ENCODE results near the gene POLR1A.

Gene POLR1A

DNA sequence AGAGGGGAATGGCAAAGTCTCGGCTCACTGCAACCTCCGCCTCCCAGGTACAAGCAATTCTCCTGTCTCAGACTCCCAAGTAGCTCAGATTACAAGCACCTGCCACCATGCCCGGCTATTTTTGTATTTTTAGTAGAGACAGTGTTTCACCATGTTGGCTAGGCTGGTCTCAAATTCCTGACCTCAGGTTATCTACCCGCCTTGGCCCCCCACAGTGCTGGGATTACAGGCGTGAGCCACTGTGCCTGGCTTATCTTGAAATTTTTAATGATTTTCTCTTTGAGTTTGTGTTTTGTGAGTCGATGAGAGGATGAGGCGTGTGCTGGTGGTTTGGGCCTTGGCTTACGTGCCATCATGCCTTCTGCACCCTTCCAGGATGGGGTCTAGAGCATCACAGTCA lies 115.6 kb downstream of the POLR1A start (continued):
- TF ChIP-seq ZNF140 (tag by site-specific recombination; IDR thresholded peaks at IDR 0.05) (no peak), ZNF560 (tag by site-specific recombination; IDR thresholded peaks at IDR 0.05; ENCODE audit: borderline replicate concordance) (no peak), OSR2 (tag by site-specific recombination; IDR thresholded peaks at IDR 0.05) (peak; percentile 25; the same call in 1 of the 2 replicates), SP7 (tag by site-specific recombination; IDR thresholded peaks at IDR 0.05) (peak; percentile 74; the same call in 1 of the 2 replicates)

DNA sequence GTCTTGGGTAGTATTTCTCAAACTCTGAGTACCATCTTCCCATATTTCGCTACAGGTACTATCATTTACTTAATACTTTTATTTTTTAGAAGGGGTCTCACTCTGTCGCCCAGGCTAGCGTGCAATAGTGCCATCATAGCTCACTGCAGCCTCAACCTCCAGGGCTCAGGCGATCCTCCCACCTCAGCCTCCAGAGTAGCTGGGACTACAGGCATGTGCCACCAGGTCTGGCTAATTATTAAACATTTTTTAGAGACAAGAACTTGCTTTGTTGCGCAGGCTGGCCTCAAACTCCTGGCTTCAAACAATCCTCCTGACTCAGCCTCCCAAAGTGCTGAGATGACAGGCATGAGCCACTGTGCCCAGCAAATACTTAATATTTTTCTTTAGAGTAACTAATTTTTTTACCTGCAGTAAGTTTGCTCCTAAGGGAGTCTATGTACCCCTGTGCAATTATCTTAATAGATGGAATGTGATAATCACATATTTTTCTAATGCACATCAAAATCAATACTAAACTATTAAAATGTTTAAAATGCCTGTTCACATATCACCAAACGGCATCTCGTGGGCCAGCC lies 116.3 kb downstream of the POLR1A start:
- TF ChIP-seq ZNF335 (tag by site-specific recombination; conservative IDR thresholded peaks at IDR 0.05) (0 out of 2 replicates have a peak, but pooled peaks have one; percentile 22), ZNF768 (tag by site-specific recombination; IDR thresholded peaks at IDR 0.05) (no peak)
- H3K36me3 ChIP-seq (ENCODE audit: control insufficient read depth in 2 of 2, insufficient read depth in 1 of 2, low read length in 2 of 2), result no peaks in the 10 kb centered on the region
- no peak overlapping the region for H3K4me3 ChIP-seq (ENCODE audit: low read depth, low read length)
- no peaks in the 10 kb centered on the region for H3K9me3 ChIP-seq (ENCODE audit: control insufficient read depth, insufficient read depth, low read depth, low read length)
- ChIA-PET CTCF (interaction anchor here (0.7 to 1.7 kb wide), 4 partner anchors 9 to 162 kb away, joined by 3 to 7 read pairs (median 4); no protein-coding TSS in a partner anchor), POLR2A (interaction anchor here (0.8 to 1.6 kb wide), 2 partner anchors 9 to 29 kb away, joined by 3 to 7 read pairs; no protein-coding TSS in a partner anchor)
- no peaks in the 10 kb centered on the region for H3K4me1 ChIP-seq (ENCODE audit: control insufficient read depth, insufficient read depth, low read length)
- H3K27ac ChIP-seq (ENCODE audit: extremely low read depth, low read depth, low read length), result no peak overlapping the region

DNA sequence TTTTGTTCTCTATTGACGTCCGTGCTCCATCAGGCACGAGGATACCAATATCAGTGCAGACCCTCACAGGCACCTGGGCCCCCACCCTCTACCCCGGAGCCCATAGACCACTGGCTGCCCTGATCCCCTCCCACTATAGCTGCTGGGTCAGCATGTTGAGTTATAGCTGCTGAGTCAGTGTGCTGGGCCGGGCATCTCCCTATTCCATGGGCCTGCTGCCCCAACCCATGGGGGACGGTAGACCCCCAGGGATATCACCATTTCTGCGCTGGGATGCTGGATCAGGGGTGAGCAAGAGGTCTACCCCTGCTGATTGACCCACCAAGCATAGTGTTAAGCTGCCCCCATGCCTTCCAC lies 116.8 kb downstream of the POLR1A start:
- Histone ChIP-seq H3K4me3 (ENCODE audit: low read depth, low read length) (no peak overlapping the region), H3K9me3 (ENCODE audit: control insufficient read depth, insufficient read depth, low read depth, low read length) (no peaks in the 10 kb centered on the region), H3K27ac (ENCODE audit: extremely low read depth, low read depth, low read length) (no peak overlapping the region), H3K36me3 (ENCODE audit: control insufficient read depth in 2 of 2, insufficient read depth in 1 of 2, low read length in 2 of 2) (no peaks in the 10 kb centered on the region), H3K4me1 (ENCODE audit: control insufficient read depth, insufficient read depth, low read length) (no peaks in the 10 kb centered on the region)
- no peak for TF ChIP-seq ZNF16 (tag by site-specific recombination; IDR thresholded peaks at IDR 0.05; ENCODE audit: low read depth)
- TF ChIP-seq, protein P1, sequence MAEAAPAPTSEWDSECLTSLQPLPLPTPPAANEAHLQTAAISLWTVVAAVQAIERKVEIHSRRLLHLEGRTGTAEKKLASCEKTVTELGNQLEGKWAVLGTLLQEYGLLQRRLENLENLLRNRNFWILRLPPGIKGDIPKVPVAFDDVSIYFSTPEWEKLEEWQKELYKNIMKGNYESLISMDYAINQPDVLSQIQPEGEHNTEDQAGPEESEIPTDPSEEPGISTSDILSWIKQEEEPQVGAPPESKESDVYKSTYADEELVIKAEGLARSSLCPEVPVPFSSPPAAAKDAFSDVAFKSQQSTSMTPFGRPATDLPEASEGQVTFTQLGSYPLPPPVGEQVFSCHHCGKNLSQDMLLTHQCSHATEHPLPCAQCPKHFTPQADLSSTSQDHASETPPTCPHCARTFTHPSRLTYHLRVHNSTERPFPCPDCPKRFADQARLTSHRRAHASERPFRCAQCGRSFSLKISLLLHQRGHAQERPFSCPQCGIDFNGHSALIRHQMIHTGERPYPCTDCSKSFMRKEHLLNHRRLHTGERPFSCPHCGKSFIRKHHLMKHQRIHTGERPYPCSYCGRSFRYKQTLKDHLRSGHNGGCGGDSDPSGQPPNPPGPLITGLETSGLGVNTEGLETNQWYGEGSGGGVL (tag by site-specific recombination; IDR thresholded peaks at IDR 0.05), result no peak
- TF ChIP-seq ZNF701 (tag by site-specific recombination; IDR thresholded peaks at IDR 0.05), result no peak
- TF ChIP-seq, protein P2, sequence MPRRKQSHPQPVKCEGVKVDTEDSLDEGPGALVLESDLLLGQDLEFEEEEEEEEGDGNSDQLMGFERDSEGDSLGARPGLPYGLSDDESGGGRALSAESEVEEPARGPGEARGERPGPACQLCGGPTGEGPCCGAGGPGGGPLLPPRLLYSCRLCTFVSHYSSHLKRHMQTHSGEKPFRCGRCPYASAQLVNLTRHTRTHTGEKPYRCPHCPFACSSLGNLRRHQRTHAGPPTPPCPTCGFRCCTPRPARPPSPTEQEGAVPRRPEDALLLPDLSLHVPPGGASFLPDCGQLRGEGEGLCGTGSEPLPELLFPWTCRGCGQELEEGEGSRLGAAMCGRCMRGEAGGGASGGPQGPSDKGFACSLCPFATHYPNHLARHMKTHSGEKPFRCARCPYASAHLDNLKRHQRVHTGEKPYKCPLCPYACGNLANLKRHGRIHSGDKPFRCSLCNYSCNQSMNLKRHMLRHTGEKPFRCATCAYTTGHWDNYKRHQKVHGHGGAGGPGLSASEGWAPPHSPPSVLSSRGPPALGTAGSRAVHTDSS (tag by site-specific recombination; IDR thresholded peaks at IDR 0.05), result no peak
- TF ChIP-seq ZNF433 (tag by site-specific recombination; IDR thresholded peaks at IDR 0.05; ENCODE audit: low read depth), result no peak
- TF ChIP-seq ZNF416 (tag by site-specific recombination; IDR thresholded peaks at IDR 0.05), result no peak
- no peak for TF ChIP-seq ZNF585B (tag by site-specific recombination; IDR thresholded peaks at IDR 0.05)
- TF ChIP-seq, protein P3, sequence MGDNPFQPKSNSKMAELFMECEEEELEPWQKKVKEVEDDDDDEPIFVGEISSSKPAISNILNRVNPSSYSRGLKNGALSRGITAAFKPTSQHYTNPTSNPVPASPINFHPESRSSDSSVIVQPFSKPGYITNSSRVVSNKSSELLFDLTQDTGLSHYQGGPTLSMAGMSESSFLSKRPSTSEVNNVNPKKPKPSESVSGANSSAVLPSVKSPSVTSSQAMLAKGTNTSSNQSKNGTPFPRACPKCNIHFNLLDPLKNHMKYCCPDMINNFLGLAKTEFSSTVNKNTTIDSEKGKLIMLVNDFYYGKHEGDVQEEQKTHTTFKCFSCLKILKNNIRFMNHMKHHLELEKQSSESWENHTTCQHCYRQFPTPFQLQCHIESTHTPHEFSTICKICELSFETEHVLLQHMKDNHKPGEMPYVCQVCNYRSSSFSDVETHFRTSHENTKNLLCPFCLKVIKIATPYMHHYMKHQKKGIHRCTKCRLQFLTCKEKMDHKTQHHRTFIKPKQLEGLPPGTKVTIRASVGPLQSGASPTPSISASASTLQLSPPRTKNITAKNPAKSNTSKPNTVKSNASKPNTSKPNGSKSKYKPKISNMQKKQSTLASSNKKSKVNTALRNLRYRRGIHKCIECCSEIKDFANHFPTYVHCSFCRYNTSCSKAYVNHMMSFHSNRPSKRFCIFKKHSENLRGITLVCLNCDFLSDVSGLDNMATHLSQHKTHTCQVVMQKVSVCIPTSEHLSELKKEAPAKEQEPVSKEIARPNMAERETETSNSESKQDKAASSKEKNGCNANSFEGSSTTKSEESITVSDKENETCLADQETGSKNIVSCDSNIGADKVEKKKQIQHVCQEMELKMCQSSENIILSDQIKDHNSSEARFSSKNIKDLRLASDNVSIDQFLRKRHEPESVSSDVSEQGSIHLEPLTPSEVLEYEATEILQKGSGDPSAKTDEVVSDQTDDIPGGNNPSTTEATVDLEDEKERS (tag by site-specific recombination; IDR thresholded peaks at IDR 0.05), result no peak
- TF ChIP-seq ZNF843 (tag by site-specific recombination; IDR thresholded peaks at IDR 0.05), result no peak
- no peak for TF ChIP-seq ZNF174 (tag by site-specific recombination; IDR thresholded peaks at IDR 0.05)
- POLR2A ChIA-PET, result interaction anchor here (0.8 kb wide), 1 partner anchor 29 kb away, joined by 3 read pairs; no protein-coding TSS in a partner anchor
- CTCF ChIA-PET, result interaction anchor here (1.0 to 1.5 kb wide), 2 partner anchors 51 to 161 kb away, joined by 3 to 7 read pairs; no protein-coding TSS in a partner anchor
